HCT116 (cell line): Measurements from ENCODE around the gene ATP8A2.

ENCODE experiments used
- CEBPB ChIP-seq: IDR thresholded peaks from 2 replicates; pipeline ENCODE4 v1.6.1; 2012; ENCODE audit warnings: low read depth
- EZH2 ChIP-seq: fragments of 200-600 bp; sonication (generic); IDR thresholded peaks from 2 replicates; pipeline ENCODE4 v1.6.1; 2017; ENCODE audit warnings: antibody characterized with exemption, mixed run types
- EZH2phosphoT487 ChIP-seq: fragments of 200-600 bp; IDR thresholded peaks from 2 replicates; pipeline ENCODE4 v1.6.1; 2018; ENCODE audit warnings: antibody characterized with exemption, borderline replicate concordance
- POLR2A ChIP-seq: IDR thresholded peaks from 2 replicates; pipeline ENCODE4 v1.7.0; 2011; ENCODE audit warnings: borderline replicate concordance; ENCODE audit not compliant: insufficient read depth, insufficient read length; ENCODE audit errors: extremely low read depth
- POLR2AphosphoS5 ChIP-seq: IDR thresholded peaks from 2 replicates; pipeline ENCODE4 v1.6.1; 2011; ENCODE audit warnings: mild to moderate bottlenecking, low read depth, low read length, moderate library complexity
- RAD21 ChIP-seq: IDR thresholded peaks from 2 replicates; pipeline ENCODE4 v1.6.1; 2012; ENCODE audit warnings: low read depth, mild to moderate bottlenecking
- TF ChIP-seq, protein P1 (sequence below), 3 experiments: fragments of 200-600 bp in 1 of 3; sonication (generic) in 1 of 3; IDR thresholded peaks in 2 of 3; conservative IDR thresholded peaks in 1 of 3; 2 replicates each; pipeline ENCODE4 v1.5.1; 2012 to 2017; ENCODE audit warnings: low read depth in 2 of 3, low read length in 2 of 3, antibody characterized with exemption in 1 of 3, borderline replicate concordance in 1 of 3, control low read depth in 1 of 3, mild to moderate bottlenecking in 1 of 3, mixed read lengths in 1 of 3, mixed run types in 1 of 3, moderate library complexity in 1 of 3; ENCODE audit not compliant: insufficient read depth in 1 of 3
- TF ChIP-seq, protein P2 (sequence below): IDR thresholded peaks from 2 replicates; pipeline ENCODE4 v1.6.1; 2012; ENCODE audit warnings: low read depth
- TF ChIP-seq, protein P3 (sequence below): IDR thresholded peaks from 2 replicates; pipeline ENCODE4 v1.6.1; 2012

DNA sequence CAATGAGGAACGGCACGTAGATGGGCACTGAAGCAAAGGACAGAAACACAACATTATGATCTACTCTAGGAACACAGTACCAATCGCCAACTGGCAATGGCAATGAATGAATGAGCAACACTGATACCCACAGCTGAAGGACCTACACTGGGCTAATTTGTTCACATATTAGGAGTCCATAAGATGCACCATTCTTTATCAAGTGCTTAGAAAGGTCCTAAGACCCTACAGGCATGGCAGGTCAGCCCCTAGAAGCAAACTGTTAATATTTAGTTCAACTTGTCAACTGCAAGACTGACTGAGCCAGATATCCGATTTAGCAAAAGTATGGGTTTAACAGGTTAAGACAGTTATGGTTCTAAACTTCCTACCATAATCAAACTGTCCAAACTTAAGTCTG is 675.3 kb downstream of the ATP8A2 start:
- TF ChIP-seq, protein P1, sequence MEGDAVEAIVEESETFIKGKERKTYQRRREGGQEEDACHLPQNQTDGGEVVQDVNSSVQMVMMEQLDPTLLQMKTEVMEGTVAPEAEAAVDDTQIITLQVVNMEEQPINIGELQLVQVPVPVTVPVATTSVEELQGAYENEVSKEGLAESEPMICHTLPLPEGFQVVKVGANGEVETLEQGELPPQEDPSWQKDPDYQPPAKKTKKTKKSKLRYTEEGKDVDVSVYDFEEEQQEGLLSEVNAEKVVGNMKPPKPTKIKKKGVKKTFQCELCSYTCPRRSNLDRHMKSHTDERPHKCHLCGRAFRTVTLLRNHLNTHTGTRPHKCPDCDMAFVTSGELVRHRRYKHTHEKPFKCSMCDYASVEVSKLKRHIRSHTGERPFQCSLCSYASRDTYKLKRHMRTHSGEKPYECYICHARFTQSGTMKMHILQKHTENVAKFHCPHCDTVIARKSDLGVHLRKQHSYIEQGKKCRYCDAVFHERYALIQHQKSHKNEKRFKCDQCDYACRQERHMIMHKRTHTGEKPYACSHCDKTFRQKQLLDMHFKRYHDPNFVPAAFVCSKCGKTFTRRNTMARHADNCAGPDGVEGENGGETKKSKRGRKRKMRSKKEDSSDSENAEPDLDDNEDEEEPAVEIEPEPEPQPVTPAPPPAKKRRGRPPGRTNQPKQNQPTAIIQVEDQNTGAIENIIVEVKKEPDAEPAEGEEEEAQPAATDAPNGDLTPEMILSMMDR (IDR thresholded peaks at IDR 0.05 in 2 of 3, conservative IDR thresholded peaks at IDR 0.05 in 1 of 3; ENCODE audit: borderline replicate concordance in 1 of 3, insufficient read depth in 1 of 3, low read depth in 2 of 3, low read length in 2 of 3): no peak
- TF ChIP-seq POLR2A: no peak
- TF ChIP-seq EZH2: no peak
- TF ChIP-seq, protein P2, sequence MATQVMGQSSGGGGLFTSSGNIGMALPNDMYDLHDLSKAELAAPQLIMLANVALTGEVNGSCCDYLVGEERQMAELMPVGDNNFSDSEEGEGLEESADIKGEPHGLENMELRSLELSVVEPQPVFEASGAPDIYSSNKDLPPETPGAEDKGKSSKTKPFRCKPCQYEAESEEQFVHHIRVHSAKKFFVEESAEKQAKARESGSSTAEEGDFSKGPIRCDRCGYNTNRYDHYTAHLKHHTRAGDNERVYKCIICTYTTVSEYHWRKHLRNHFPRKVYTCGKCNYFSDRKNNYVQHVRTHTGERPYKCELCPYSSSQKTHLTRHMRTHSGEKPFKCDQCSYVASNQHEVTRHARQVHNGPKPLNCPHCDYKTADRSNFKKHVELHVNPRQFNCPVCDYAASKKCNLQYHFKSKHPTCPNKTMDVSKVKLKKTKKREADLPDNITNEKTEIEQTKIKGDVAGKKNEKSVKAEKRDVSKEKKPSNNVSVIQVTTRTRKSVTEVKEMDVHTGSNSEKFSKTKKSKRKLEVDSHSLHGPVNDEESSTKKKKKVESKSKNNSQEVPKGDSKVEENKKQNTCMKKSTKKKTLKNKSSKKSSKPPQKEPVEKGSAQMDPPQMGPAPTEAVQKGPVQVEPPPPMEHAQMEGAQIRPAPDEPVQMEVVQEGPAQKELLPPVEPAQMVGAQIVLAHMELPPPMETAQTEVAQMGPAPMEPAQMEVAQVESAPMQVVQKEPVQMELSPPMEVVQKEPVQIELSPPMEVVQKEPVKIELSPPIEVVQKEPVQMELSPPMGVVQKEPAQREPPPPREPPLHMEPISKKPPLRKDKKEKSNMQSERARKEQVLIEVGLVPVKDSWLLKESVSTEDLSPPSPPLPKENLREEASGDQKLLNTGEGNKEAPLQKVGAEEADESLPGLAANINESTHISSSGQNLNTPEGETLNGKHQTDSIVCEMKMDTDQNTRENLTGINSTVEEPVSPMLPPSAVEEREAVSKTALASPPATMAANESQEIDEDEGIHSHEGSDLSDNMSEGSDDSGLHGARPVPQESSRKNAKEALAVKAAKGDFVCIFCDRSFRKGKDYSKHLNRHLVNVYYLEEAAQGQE: no peak
- TF ChIP-seq, protein P3, sequence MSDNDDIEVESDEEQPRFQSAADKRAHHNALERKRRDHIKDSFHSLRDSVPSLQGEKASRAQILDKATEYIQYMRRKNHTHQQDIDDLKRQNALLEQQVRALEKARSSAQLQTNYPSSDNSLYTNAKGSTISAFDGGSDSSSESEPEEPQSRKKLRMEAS: no peak
- TF ChIP-seq POLR2AphosphoS5: no peak
- TF ChIP-seq RAD21: no peak
- no peak for TF ChIP-seq CEBPB
- TF ChIP-seq EZH2phosphoT487: no peak
